ENCODE data around the gene GPR61.

GPR61 gene

GRCh38 chr1:109539676-109540075 lies at the start of gene GPR61:
TSS of gene GPR61 (plus strand) at chr1:109539872. CDS start at chr1:109543023, 3,151 bp downstream.
- DNase-seq = no peak

DNA sequence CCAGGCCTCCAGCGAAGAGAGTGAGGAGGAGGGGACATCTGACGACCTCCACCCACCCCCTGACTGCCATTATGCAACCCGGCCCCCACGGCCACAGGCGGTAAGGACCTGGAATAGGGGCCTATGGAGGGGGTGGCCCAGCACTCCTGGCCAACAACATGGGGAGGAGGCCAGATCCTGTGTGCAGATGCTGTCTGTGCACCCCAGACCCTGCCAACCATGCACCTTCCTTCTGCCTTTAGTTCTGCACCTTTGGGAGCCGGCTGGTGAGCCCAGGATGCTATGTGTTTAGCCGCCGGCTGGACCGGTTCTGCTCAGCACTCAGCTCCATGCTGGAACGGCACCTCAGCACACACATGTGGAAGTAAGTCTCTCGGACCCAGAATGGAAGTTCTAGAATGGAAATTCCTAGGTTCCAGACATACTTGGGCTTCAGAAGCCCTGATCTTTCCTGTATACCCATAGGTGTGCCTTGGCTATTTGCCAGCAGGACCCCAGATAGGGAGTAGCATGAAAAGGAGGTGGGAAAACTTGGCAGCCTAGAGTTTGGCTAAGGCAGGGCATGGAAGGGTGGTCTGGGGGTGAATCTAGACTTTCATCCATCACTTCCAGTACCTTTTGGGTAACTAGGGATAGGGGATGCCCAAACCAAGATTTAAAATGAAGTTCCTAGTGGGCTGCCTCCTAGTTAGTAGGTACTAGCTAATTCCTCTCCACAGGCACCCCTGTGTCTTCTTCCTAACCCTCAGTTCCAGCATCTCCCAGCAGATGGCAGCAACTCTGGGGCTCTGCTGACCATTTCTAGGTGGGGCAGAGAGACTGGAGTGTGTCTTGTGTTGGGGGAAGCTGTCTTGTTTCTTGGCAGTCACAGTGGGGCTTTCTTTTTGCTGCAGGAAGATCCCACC lies 49.4 kb upstream of the GPR61 start:
- DNase-seq = peak in 3 of 4 experiments; percentile 39 to 66 (median 58)

- no peak for DNase-seq
Observed at GRCh38 chr1:109490934-109491302, 48.8 kb upstream of the GPR61 start.

GRCh38 chr1:109491372-109491771 lies 48.3 kb upstream of the GPR61 start:
- DNase-seq = no peak

DNA sequence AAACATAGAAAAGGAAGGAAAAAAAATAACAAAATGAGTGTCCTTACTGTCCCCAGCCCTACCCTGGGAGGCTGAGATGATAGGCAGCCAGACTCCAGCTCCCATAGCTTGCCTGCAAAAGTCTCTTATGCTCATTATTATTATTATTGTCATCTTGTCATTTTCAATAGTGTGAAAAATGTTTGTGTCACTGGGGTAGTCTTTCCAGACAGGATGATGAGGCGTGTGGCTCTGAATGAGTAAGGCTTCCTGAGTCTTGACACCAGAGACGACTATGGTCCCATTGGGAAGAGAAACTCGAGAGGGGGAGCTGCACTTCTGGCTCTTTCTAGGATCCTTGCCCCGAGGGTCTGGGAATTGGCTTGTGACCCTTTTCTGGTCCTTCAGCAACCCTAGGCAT lies 46.9 kb upstream of the GPR61 start:
- no peak for DNase-seq

DNA sequence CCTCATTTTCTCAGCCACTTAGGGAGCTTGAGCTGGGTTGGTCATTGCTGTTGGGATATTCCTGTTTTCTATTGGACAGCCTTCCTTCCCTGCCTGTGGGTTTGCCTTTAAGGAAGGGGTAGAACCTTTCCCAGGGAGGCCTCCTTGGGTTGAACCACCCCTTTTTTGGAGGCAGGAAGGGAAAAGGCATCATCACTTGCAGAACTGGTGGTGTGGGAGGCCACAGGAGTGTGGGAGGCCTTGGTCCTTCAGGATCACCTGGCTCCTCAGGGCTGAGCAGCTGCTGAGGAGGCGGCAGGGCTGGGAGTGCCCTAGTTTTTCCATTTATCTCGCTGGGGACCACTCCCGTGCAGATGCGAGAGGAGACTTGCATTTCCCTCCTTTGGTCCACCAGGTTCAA lies 46.4 kb upstream of the GPR61 start:
- no peak for DNase-seq

- DNase-seq = peak; percentile 62 to 88 (median 84)
Observed at GRCh38 chr1:109493805-109494539, 45.7 kb upstream of the GPR61 start, which contains the start of gene CYB561D1. TSS of gene CYB561D1 (plus strand) at chr1:109494094. CDS start at chr1:109494140, 46 bp downstream.

DNA sequence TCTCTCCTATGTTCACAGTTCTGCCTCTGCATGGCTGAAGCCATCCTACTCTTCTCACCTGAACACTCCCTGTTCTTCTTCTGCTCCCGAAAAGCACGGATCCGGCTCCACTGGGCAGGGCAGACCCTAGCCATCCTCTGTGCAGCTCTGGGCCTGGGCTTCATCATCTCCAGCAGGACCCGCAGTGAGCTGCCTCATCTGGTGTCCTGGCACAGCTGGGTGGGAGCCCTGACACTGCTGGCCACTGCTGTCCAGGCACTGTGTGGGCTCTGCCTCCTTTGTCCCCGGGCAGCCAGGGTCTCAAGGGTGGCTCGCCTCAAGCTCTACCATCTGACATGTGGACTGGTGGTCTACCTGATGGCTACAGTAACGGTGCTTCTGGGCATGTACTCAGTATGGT lies 43.9 kb upstream of the GPR61 start:
- DNase-seq = no peak

DNA sequence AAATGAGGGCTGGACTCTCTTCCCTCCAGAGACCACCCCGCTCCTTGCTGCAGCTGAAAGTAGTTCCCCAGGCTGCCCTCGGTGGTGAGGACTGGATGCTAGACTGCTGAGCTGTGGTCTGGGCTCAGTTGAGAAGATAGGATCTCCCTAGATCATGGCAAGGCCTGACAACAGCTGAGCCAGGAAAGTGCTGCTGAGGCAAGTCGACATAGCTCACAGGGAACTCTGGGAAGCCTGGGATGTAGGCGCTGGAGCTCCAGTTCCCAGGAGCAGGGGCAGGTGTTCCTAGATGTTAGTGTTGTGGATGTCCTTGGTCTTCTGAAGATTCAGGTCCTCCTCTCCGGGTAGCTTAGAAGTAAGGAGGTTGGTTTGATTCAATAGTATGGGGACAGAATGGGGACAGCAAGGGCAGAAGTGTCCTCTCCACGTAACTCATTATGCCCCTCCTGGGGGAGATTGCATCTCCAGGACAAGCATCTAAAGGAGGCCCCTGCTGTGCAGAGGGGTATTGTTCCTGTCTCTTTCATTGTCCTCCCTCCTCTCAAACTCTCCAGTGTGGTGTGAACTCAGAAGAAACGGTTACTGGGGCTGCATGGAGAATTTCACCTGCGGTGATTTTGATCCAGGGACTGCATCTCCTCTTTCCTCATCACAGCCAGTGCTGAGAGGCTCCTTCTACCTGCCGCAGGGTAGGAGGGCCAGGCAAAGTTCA lies 42.1 kb upstream of the GPR61 start:
- DNase-seq = no peak

- DNase-seq = peak in 1 of 4 experiments; percentile 11
Observed at GRCh38 chr1:109498161-109498801, 41.4 kb upstream of the GPR61 start.

DNA sequence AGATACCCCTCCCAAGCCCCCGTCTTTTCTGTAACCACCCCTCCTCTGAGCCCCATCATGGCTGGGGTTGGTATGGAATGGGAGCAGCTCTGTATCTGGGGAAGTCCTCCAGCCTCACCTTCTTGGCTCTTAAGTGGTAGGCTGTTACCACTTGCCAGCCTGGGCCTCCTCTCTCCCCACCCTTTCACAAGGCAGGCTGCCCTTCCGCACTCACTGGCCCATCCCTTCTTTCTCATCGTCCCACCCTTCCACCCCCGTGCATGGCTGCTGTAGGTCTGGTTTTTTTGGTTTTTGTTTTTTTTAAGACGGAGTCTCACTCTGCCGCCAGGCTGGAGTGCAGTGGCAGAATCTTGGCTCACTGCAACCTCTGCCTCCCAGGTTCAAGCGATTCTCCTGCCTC lies 40.6 kb upstream of the GPR61 start:
- no peak for DNase-seq

DNA sequence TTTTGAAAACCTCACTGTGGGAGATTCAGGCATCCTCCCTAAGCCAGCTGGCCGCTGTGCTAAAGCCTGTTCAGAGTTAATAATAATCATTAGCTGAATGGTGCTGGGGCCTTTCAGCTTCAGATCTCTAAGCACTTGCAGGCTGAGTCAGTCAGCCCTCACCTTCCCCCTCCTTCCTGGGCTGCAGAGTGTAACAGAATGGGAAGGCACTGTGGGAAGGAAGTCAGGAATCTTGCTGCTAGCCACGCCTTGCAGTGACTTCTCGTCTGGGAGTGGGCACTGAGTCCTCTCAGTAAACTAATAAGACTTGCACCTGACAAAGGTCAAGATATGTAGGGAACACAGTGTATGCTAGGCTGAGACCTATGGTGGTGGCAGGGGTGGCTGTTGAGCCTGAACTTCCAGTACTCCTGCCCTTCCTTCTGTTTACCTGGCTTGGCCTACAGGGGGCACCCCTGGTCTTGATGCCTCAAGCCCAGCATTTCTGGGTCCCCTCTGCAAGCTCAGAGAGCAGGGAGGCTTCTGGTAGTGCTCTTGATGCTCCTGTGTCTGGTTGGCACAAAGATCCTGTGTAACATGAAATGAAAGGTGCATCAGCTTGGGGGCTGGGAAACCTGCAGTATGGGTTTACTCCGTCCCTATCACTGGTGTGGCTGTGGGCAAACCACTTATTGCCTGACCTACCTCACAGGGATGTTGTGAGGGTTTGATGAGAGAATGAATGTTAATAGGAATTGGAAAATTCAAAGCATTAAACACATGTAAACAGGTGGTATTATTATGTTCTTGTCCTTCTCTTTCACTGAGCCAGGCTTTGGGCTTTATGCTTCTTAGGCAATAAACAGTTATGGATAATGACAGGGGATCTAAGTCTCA lies 39.8 kb upstream of the GPR61 start:
- DNase-seq = peak in 3 of 4 experiments; percentile 18 to 50 (median 34)

DNA sequence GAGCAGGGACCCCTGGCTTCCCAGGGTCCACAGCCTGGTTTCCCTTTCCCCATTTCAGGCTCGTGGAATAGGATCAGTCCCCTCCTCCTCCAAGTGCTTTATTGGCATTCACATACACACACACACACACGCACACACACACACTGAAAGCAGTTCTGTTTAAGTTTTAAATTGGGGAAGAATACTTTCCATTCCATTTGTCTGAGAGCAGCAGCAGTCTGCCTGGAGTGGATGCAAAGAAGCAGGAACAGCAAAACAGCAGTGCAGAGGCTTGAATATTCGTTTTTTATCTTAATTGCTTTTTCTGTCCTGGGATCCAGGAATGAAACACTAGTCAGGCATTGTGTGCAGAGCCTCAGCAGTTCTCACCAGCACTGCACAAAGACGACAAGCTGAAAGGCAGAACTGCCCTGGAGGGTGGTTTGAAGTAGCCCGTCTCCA lies 38.7 kb upstream of the GPR61 start:
- DNase-seq = no peak

- DNase-seq = no peak
Observed at GRCh38 chr1:109501644-109502363, 37.9 kb upstream of the GPR61 start.

DNA sequence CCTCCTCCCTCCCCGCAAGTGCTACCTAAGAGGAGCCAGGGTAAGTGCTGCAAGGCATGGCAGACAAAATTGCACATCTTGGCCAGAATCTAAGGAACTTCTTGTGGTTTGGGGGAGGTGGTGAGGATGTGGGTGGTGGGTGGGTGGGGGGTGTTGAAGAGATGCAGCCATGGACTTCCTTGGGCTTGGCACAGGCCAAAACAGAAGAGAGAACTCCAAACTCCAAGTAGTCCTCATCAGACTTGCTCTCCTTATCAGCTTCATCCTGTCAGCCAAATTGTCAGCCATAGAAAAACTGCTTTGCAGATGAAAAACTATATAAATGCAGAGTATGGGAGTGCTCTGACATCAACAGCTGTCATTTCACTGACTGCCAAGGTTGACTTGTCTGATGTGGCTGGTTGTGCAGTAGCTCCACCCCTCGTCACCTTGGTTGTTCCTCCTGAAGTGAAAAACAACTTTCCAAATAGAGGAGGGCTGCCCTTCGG lies 37.3 kb upstream of the GPR61 start:
- DNase-seq = peak in 2 of 4 experiments; percentile 8 to 40

DNA sequence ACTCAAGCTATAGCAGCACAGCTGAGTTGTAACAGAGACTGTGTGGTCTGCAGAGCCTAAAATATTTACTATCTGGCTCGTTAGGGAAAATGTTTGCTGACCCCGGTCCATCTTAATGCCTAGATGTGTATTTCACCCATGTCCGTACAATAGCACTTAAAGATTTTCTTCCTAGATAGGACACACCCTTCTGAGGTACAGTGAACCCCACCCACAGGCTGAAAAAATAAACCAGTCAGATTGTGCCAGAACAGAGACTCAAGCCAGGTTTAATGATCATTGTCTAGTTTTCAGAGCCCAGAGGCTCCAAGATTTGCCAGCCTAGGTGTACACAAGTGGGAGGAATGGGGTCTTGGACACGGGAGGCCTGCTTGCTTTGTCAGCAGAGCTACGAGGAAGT lies 35.7 kb upstream of the GPR61 start:
- DNase-seq = no peak

- DNase-seq = no peak
Observed at GRCh38 chr1:109504974-109505373, 34.7 kb upstream of the GPR61 start.

DNA sequence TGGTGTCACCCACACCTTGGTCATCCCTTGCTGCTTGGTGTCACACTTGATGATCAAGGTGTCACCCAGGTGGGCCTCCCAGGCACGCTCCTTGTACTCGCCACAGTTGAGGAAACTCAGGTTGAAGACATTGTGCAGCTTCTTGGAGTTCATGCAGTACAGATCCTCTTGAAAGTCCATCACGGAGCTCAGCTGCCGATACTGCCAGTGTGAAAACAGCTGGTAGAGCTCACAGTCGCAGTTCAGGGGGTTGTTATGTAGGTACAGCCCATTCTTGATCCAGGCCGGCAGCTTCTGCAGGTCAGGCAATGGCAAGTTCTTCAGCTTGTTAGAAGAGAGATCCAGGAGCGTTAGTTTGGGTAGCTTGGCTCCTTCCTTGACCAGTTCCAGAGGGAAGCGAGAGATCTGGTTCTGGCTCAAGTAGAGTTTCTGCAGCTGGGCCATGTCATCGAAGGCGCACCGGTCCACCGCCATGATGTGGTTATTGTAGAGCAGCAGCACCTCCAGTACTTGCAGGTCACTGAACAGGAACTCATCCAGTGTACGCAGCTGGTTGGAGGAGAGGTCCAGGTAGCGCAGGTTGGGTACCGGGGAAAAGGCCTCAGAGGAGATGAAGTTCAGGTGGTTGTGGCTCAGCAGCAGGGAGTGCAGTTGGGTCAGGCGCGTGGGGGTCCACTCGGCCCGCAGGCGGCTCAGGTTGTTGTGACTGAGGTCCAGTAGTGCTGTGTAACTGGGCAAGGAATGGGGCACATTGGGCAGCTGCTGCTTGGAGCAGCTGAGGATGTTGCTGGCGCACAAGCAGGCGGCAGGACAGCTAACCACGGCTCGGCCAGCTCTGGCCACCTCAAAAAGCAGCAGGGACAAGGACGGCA lies 31.4 kb upstream of the GPR61 start:
- DNase-seq = no peak

GRCh38 chr1:109508873-109509175 lies 30.8 kb upstream of the GPR61 start:
- DNase-seq = no peak
